SK-N-SH (cell line): ENCODE results near the gene CARMIL3.

Experiments used
- EZH2phosphoT487 ChIP-seq: fragments of 200-600 bp; sonication (generic); IDR thresholded peaks from 2 replicates; pipeline ENCODE4 v1.6.1; 2017; ENCODE audit warnings: low read depth, mixed run types, mild to moderate bottlenecking, antibody characterized with exemption, moderate library complexity, borderline replicate concordance
- FOXM1 ChIP-seq: IDR thresholded peaks from 2 replicates; pipeline ENCODE4 v1.4.0; 2012; ENCODE audit warnings: low read depth, mild to moderate bottlenecking
- GATA2 ChIP-seq: sonication (generic); formaldehyde crosslinking; IDR thresholded peaks from 2 replicates; pipeline ENCODE4 v1.5.0; 2020; ENCODE audit warnings: mild to moderate bottlenecking, missing genetic modification reagents
- POLR2AphosphoS5 ChIP-seq: IDR thresholded peaks from 2 replicates; pipeline ENCODE4 v1.6.1; 2012; ENCODE audit warnings: low read depth, low read length
- USF2 ChIP-seq: fragments of 150-350 bp; IDR thresholded peaks from 2 replicates; pipeline ENCODE4 v1.6.1; 2017; ENCODE audit warnings: antibody characterized with exemption, low read length, low read depth, borderline replicate concordance
- TF ChIP-seq, protein P1 (sequence below): fragments of 200-600 bp; sonication (generic); IDR thresholded peaks from 2 replicates; pipeline ENCODE4 v1.6.1; 2017; ENCODE audit warnings: antibody characterized with exemption, mild to moderate bottlenecking, moderate library complexity

DNA sequence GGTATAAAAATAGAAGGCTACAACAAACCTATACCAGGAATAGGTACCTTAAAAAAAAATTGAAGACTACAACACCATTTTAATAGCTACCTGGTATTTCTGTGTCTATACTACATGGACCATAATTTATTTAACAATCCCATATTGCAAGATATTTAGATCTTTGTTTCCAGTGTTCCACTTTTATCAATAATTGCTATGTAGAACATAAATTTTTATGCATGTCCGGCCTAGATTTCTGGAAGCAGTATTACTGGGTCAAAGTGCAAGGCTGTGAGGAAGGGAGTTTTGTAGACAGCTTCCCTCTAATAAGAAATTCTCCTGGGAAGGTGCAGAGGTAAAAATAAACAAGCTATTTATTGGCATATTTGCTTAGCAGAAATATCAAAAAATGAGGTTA lies 58.7 kb downstream of the CARMIL3 start:
- TF ChIP-seq, protein P1, sequence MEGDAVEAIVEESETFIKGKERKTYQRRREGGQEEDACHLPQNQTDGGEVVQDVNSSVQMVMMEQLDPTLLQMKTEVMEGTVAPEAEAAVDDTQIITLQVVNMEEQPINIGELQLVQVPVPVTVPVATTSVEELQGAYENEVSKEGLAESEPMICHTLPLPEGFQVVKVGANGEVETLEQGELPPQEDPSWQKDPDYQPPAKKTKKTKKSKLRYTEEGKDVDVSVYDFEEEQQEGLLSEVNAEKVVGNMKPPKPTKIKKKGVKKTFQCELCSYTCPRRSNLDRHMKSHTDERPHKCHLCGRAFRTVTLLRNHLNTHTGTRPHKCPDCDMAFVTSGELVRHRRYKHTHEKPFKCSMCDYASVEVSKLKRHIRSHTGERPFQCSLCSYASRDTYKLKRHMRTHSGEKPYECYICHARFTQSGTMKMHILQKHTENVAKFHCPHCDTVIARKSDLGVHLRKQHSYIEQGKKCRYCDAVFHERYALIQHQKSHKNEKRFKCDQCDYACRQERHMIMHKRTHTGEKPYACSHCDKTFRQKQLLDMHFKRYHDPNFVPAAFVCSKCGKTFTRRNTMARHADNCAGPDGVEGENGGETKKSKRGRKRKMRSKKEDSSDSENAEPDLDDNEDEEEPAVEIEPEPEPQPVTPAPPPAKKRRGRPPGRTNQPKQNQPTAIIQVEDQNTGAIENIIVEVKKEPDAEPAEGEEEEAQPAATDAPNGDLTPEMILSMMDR = no peak
- TF ChIP-seq USF2 (no peak), POLR2AphosphoS5 (no peak), FOXM1 (no peak), EZH2phosphoT487 (no peak), GATA2 (CRISPR knock-in tag) (no peak)
